K562 (cell line): ENCODE results near the gene DDX23. TPM values are rescaled to one million over a fixed set of nuclear protein-coding genes. Genes with fewer than 3 reads are reported as not detected.
A peak's percentile ranks its signal among the peaks of the same experiment; 100 is the strongest.

Experiments
- ARID4B ChIP-seq: sonication (generic); formaldehyde crosslinking; IDR thresholded peaks from 2 replicates; pipeline ENCODE4 v1.8.0; 2022; ENCODE audit warnings: mild to moderate bottlenecking, missing genetic modification reagents
- ATF3 ChIP-seq, 2 experiments: fragments of 450-650 bp in 1 of 2; sonication (generic) in 1 of 2; formaldehyde crosslinking in 1 of 2; IDR thresholded peaks in 1 of 2; conservative IDR thresholded peaks in 1 of 2; 2 replicates each; pipeline versions ENCODE4 v1.6.1 to v1.8.1; 2016 to 2023; ENCODE audit warnings: mild to moderate bottlenecking in 2 of 2, moderate library complexity in 2 of 2, inconsistent platforms in 1 of 2, missing genetic modification reagents in 1 of 2
- BRD4 ChIP-seq: fragments of 200-600 bp; sonication (generic); IDR thresholded peaks from 2 replicates; pipeline ENCODE4 v1.6.1; 2017; ENCODE audit warnings: inconsistent platforms
- CBX5 ChIP-seq: IDR thresholded peaks from 2 replicates; pipeline ENCODE4 v1.6.1; 2014; ENCODE audit warnings: low read depth, borderline replicate concordance
- E2F1 ChIP-seq: sonication (generic); formaldehyde crosslinking; IDR thresholded peaks from 2 replicates; pipeline ENCODE4 v1.8.1; 2023; ENCODE audit warnings: mild to moderate bottlenecking, missing genetic modification reagents, moderate library complexity
- ESRRA ChIP-seq: fragments of 450-650 bp; IDR thresholded peaks from 2 replicates; pipeline ENCODE4 v1.6.1; 2014; ENCODE audit warnings: low read depth, mild to moderate bottlenecking, moderate library complexity, borderline replicate concordance
- GATAD2A ChIP-seq: fragments of 450-650 bp; IDR thresholded peaks from 2 replicates; pipeline ENCODE4 v1.6.1; 2017
- HSF4 ChIP-seq: fragments of 250-450 bp; sonication (Bioruptor Pico); IDR thresholded peaks from 2 replicates; pipeline ENCODE4 v2.1.2; 2022; ENCODE audit warnings: mild to moderate bottlenecking, moderate library complexity, borderline replicate concordance
- KAT2B ChIP-seq: IDR thresholded peaks from one replicate; pipeline ENCODE4 v1.6.1; 2012; ENCODE audit warnings: low read depth, mild to moderate bottlenecking, control low read depth, inconsistent platforms, low read length, moderate library complexity
- MBD1 ChIP-seq: fragments of 250-450 bp; sonication (Bioruptor Pico); IDR thresholded peaks from 2 replicates; pipeline ENCODE4 v1.8.0; 2022; ENCODE audit warnings: inconsistent platforms
- POLR2A ChIP-seq: fragments of 450-650 bp; conservative IDR thresholded peaks from 2 replicates; pipeline ENCODE4 v1.6.1; 2016
- RFX1 ChIP-seq: fragments of 450-650 bp; IDR thresholded peaks from 2 replicates; pipeline ENCODE4 v1.6.1; 2016; ENCODE audit warnings: mild to moderate bottlenecking, moderate library complexity
- SIN3A ChIP-seq, 2 experiments: fragments of 150-350 bp in 1 of 2; IDR thresholded peaks; 2 replicates each; pipeline ENCODE4 v1.6.1; 2011 to 2016; ENCODE audit warnings: borderline replicate concordance in 2 of 2, low read depth in 2 of 2, low read length in 2 of 2, mild to moderate bottlenecking in 2 of 2, moderate library complexity in 2 of 2; ENCODE audit not compliant: control insufficient read depth in 1 of 2
- SMARCC2 ChIP-seq: fragments of 450-650 bp; IDR thresholded peaks from 2 replicates; pipeline ENCODE4 v1.6.1; 2017; ENCODE audit warnings: antibody characterized with exemption, moderate library complexity, mild to moderate bottlenecking, low read depth
- TBP ChIP-seq: optimal IDR thresholded peaks from 2 replicates; pipeline ENCODE3; 2011; ENCODE audit warnings: low read depth, low read length, improper control_type of control experiment
- TCF3 ChIP-seq: sonication (generic); formaldehyde crosslinking; IDR thresholded peaks from 2 replicates; pipeline ENCODE4 v1.4.0; 2020; ENCODE audit warnings: mild to moderate bottlenecking, missing genetic modification reagents
- ZBED1 ChIP-seq: IDR thresholded peaks from 2 replicates; pipeline ENCODE4 v1.6.1; 2014
- ZNF232 ChIP-seq: sonication (generic); formaldehyde crosslinking; IDR thresholded peaks from 2 replicates; pipeline ENCODE4 v1.8.0; 2022; ENCODE audit warnings: mild to moderate bottlenecking, missing genetic modification reagents
- ZNF239 ChIP-seq: fragments of 250-450 bp; sonication (Bioruptor Pico); IDR thresholded peaks from 2 replicates; pipeline ENCODE4 v1.4.0; 2020; ENCODE audit warnings: mild to moderate bottlenecking
- ZNF431 ChIP-seq: sonication (generic); formaldehyde crosslinking; IDR thresholded peaks from 2 replicates; pipeline ENCODE4 v1.8.0; 2022; ENCODE audit warnings: mild to moderate bottlenecking, missing genetic modification reagents
- polyA plus RNA-seq, 8 experiments: library from polyadenylated mRNA; depleted of rRNA in 4 of 8; stranded (reverse) in 5 of 8; unstranded in 3 of 8; fragments of >200 nt; fragmentation: Nextera tagmentation in 2 of 8; fragmentation: Illumina TruSeq in 1 of 8; extraction: Ambion mirVana in 2 of 8; extraction: Trizol in 1 of 8; gene quantifications; 2 replicates each; pipeline versions ENCODE4 v1.2.1 to v1.2.3, GENCODE V29; 2011 to 2014; ENCODE audit warnings: inconsistent platforms in 1 of 8, missing spikeins in 1 of 8
- total RNA-seq, 7 experiments: library from RNA; depleted of rRNA in 6 of 7; stranded (reverse); fragments of >200 nt in 6 of 7; fragmentation: Illumina TruSeq in 2 of 7; extraction: Trizol in 2 of 7; gene quantifications; 2 replicates each; pipeline versions ENCODE4 v1.2.1 to v1.2.3, GENCODE V29; 2011 to 2021; ENCODE audit warnings: low replicate concordance in 1 of 7

Gene DDX23
- total and polyA plus RNA-seq, 9 of the 15 experiments (the other 6 are each of a cell fraction or from before 2014, with no cell fraction given): 32.4 to 138 (median 104) TPM

- TF ChIP-seq ARID4B (CRISPR knock-in tag) (peak; percentile 95), ZBED1 (no peak), ESRRA (peak; percentile 67), ZNF431 (CRISPR knock-in tag) (peak; percentile 66; the same call in 1 of the 2 replicates), ZNF239 (no peak), ZNF232 (CRISPR knock-in tag) (no peak), HSF4 (no peak), POLR2A (peak; percentile 80), GATAD2A (no peak; the same call in 1 of the 2 replicates), RFX1 (no peak), MBD1 (CRISPR knock-in tag) (no peak), CBX5 (no peak), KAT2B (peak; percentile 97), BRD4 (no peak), TCF3 (CRISPR knock-in tag) (peak; percentile 50; the same call in 1 of the 2 replicates), SIN3A (IDR thresholded peaks at IDR 0.05; ENCODE audit: borderline replicate concordance in 2 of 2, control insufficient read depth in 1 of 2, low read depth in 2 of 2, low read length in 2 of 2) (peak in 1 of 2 experiments; percentile 82; a peak in 1 of 4 replicates), ATF3 (IDR thresholded peaks at IDR 0.05) (no peak), ATF3 (CRISPR knock-in tag; conservative IDR thresholded peaks at IDR 0.05) (no peak), SMARCC2 (0 out of 2 replicates have a peak, but pooled peaks have one; percentile 35), TBP (peak; percentile 73), E2F1 (CRISPR knock-in tag) (0 out of 2 replicates have a peak, but pooled peaks have one; percentile 53)
These were observed 37.5 kb downstream of the DDX23 start (continued) for GRCh38 chr12:48814262-48815125.
